K562 (cell line): ENCODE data around the gene SLC5A5.

Experiments
- ASH1L ChIP-seq: fragments of 450-650 bp; IDR thresholded peaks from 2 replicates; pipeline ENCODE4 v1.6.1; 2018; ENCODE audit warnings: borderline replicate concordance, mild to moderate bottlenecking, low read depth; ENCODE audit not compliant: partially characterized antibody
- EZH2 ChIP-seq: IDR thresholded peaks from 2 replicates; pipeline ENCODE4 v1.6.1; 2012; ENCODE audit warnings: low read depth, mild to moderate bottlenecking, inconsistent platforms, low read length, borderline replicate concordance
- JUND ChIP-seq, 2 experiments: IDR thresholded peaks; 2 replicates in 1 of 2; 3 replicates in 1 of 2; pipeline ENCODE4 v1.6.1; 2011; ENCODE audit warnings: borderline replicate concordance in 2 of 2, low read depth in 2 of 2, low read length in 2 of 2, improper control_type of control experiment in 1 of 2, missing biosample characterization in 1 of 2, missing genetic modification characterization in 1 of 2, missing genetic modification reagents in 1 of 2
- NFE2 ChIP-seq: IDR thresholded peaks from 2 replicates; pipeline ENCODE4 v1.6.1; 2014; ENCODE audit warnings: antibody characterized with exemption, low read depth
- RFX5 ChIP-seq: IDR thresholded peaks from 2 replicates; pipeline ENCODE4 v1.6.1; 2011; ENCODE audit warnings: low read depth, mild to moderate bottlenecking, improper control_type of control experiment, low read length
- SP2 ChIP-seq: IDR thresholded peaks from 2 replicates; pipeline ENCODE4 v1.6.1; 2011; ENCODE audit warnings: mild to moderate bottlenecking, low read depth, low read length, moderate library complexity; ENCODE audit not compliant: poor library complexity, severe bottlenecking; ENCODE audit errors: extremely low read depth
- ZNF354B ChIP-seq: fragments of 250-450 bp; sonication (Bioruptor Pico); IDR thresholded peaks from 2 replicates; pipeline ENCODE4 v1.4.0; 2020
- TF ChIP-seq, protein P1 (sequence below), 3 experiments: IDR thresholded peaks in 2 of 3; conservative IDR thresholded peaks in 1 of 3; 2 replicates each; pipeline ENCODE4 v1.5.1; 2011 to 2012; ENCODE audit warnings: low read length in 3 of 3, mild to moderate bottlenecking in 3 of 3, control low read depth in 2 of 3, improper control_type of control experiment in 1 of 3, inconsistent platforms in 1 of 3, low read depth in 1 of 3, mixed read lengths in 1 of 3, moderate library complexity in 1 of 3; ENCODE audit not compliant: insufficient read depth in 2 of 3
- TF ChIP-seq, protein P2 (sequence below): sonication (generic); formaldehyde crosslinking; IDR thresholded peaks from 2 replicates; pipeline ENCODE4 v1.8.1; 2023; ENCODE audit warnings: mild to moderate bottlenecking, missing genetic modification reagents
- TF ChIP-seq, protein P3 (sequence below), 2 experiments: IDR thresholded peaks in 1 of 2; conservative IDR thresholded peaks in 1 of 2; 2 replicates each; pipeline ENCODE4 v1.6.1; 2016; ENCODE audit warnings: low read depth in 2 of 2, mild to moderate bottlenecking in 1 of 2, missing compliant biosample characterization in 1 of 2, missing genetic modification characterization in 1 of 2, moderate library complexity in 1 of 2

DNA sequence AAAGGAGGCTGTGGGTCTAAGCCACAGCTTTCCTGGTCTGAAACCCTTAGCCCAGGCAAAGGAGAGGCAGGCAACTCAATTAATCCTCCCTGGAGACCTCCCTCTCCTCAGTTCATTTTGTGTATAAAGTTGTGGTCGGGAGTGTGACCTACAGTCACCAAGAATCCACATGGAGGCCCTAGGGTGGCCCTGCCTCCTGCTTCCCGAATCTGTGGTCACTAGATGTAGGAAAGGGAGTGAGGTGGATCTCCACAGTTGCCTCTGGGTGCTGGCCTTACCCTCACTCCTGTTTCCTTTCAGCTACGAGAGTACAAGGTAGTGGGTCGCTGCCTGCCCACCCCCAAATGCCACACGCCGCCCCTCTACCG is 10.8 kb upstream of the SLC5A5 start:
- TF ChIP-seq NFE2 (no peak), RFX5 (no peak), ZNF354B (CRISPR knock-in tag) (no peak), EZH2 (no peak), SP2 (no peak), JUND (IDR thresholded peaks at IDR 0.05; ENCODE audit: borderline replicate concordance, low read depth, low read length) (no peak), JUND (tag; IDR thresholded peaks at IDR 0.05; ENCODE audit: borderline replicate concordance, low read depth, low read length) (no peak), ASH1L (no peak)
- TF ChIP-seq, protein P1, sequence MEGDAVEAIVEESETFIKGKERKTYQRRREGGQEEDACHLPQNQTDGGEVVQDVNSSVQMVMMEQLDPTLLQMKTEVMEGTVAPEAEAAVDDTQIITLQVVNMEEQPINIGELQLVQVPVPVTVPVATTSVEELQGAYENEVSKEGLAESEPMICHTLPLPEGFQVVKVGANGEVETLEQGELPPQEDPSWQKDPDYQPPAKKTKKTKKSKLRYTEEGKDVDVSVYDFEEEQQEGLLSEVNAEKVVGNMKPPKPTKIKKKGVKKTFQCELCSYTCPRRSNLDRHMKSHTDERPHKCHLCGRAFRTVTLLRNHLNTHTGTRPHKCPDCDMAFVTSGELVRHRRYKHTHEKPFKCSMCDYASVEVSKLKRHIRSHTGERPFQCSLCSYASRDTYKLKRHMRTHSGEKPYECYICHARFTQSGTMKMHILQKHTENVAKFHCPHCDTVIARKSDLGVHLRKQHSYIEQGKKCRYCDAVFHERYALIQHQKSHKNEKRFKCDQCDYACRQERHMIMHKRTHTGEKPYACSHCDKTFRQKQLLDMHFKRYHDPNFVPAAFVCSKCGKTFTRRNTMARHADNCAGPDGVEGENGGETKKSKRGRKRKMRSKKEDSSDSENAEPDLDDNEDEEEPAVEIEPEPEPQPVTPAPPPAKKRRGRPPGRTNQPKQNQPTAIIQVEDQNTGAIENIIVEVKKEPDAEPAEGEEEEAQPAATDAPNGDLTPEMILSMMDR (IDR thresholded peaks at IDR 0.05 in 2 of 3, conservative IDR thresholded peaks at IDR 0.05 in 1 of 3; ENCODE audit: insufficient read depth in 2 of 3, low read depth in 1 of 3, low read length in 3 of 3): no peak
- TF ChIP-seq, protein P2, sequence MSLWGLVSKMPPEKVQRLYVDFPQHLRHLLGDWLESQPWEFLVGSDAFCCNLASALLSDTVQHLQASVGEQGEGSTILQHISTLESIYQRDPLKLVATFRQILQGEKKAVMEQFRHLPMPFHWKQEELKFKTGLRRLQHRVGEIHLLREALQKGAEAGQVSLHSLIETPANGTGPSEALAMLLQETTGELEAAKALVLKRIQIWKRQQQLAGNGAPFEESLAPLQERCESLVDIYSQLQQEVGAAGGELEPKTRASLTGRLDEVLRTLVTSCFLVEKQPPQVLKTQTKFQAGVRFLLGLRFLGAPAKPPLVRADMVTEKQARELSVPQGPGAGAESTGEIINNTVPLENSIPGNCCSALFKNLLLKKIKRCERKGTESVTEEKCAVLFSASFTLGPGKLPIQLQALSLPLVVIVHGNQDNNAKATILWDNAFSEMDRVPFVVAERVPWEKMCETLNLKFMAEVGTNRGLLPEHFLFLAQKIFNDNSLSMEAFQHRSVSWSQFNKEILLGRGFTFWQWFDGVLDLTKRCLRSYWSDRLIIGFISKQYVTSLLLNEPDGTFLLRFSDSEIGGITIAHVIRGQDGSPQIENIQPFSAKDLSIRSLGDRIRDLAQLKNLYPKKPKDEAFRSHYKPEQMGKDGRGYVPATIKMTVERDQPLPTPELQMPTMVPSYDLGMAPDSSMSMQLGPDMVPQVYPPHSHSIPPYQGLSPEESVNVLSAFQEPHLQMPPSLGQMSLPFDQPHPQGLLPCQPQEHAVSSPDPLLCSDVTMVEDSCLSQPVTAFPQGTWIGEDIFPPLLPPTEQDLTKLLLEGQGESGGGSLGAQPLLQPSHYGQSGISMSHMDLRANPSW: no peak
- TF ChIP-seq, protein P3, sequence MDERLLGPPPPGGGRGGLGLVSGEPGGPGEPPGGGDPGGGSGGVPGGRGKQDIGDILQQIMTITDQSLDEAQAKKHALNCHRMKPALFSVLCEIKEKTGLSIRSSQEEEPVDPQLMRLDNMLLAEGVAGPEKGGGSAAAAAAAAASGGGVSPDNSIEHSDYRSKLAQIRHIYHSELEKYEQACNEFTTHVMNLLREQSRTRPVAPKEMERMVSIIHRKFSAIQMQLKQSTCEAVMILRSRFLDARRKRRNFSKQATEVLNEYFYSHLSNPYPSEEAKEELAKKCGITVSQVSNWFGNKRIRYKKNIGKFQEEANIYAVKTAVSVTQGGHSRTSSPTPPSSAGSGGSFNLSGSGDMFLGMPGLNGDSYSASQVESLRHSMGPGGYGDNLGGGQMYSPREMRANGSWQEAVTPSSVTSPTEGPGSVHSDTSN (CRISPR knock-in tag; IDR thresholded peaks at IDR 0.05; ENCODE audit: low read depth): no peak
- TF ChIP-seq, protein P3 (tag; conservative IDR thresholded peaks at IDR 0.05; ENCODE audit: low read depth): no peak
